CD4-positive, alpha-beta T cell treated with Interleukin-17A for 1 hour (primary cell): ENCODE measurements around the gene POLD1.
"Not testable (repeated sequence)": the region's sequence is repeated elsewhere in the genome, so short reads cannot be mapped to it uniquely, and the experiment has no call there.

Source experiments
- DNase-seq: peaks from one replicate; pipeline ENCODE4 v3.0.0-alpha.2; 2020

POLD1 gene

DNA sequence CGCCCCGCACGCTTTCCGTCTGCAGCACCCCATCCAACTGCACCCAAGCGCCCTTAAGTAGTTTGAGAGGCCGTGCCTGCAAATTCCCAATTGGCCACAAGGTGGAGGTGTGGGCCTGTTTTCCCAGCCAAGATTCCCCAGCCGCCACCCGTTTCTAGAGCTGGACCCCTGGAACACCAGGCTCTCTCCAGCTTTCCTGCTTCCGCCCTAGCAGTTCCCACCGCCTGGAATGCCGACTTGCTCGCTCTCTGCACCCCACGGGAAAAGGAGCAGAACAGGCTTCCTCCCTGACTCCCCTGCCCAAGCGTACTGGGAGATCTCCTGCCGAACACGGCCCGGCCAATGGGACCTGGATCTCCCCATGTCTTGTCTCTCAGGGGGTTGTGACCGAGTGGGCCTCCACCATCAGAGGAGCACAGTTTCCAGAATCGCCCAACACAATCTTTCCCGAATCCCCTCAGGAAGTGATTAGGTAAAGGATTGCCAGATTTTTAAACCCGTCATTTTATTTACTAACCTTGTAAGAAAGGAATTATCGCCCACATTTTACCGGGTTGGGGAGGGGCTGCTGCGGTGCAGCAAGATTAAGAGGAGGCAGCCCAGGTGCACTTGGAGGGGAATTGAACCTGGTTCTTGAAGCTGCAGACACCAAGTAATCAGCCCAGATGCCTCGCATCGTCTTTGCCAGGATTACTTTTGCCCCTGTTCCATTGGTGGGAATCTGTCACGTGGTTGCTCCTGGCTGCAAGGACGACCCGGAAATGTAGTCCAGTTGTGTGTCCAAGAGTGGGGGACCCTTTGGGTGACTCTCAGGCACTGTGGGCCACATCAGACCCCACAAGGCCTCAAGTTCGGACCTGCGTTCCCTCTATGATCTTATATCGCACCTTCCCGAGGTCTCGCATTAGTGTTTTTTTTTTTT lies 15.2 kb upstream of the POLD1 start:
- peak; percentile 85 for DNase-seq

DNA sequence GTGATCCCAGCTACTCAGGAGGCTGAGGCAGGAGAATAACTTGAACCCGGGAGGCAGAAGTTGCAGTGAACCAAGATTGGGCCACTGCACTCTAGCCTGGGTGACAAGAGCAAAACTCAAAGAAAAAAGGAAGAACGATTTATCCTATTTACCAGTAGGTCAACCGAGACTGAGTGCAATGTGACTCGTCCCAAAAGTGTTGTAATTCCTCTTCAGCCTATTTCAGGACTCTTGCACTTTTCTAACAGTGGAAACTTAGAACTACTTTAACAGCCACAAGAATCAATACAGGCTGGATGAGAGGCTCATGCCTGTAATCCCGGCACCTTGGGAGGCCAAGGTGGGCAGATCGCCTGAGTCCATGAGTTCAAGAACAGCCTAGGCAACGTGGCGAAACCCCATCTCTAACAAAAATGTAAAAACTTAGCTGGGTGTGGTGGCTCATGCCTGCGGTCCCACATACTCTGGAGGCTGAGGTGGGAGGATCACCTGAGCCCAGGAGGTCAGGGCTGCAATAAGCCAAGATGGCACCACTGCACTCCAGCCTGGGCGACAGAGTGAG lies 12.2 kb upstream of the POLD1 start:
- DNase-seq = no peak

GRCh38 chr19:50376166-50377050 lies 7.7 kb upstream of the POLD1 start, which contains the start of gene NR1H2:
Gene NR1H2, plus strand, starts transcription at chr19:50376457. Its CDS starts 1,149 bp downstream, at chr19:50377606.
- DNase-seq = peak; percentile 97

- peak; percentile 75 for DNase-seq
Measured at GRCh38 chr19:50377051-50377461, 7.1 kb upstream of the POLD1 start.

DNA sequence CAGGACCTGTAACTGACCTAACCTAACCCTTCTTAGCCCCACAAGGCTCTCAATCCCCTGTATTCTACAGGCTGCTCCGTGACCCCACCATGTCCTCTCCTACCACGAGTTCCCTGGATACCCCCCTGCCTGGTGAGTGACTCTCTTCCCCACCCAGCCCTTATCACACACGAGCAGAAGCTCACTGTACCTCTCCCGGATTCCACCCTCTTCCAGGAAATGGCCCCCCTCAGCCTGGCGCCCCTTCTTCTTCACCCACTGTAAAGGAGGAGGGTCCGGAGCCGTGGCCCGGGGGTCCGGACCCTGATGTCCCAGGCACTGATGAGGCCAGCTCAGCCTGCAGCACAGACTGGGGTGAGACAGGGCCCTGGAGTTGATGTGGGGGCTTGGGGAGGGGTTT lies 6.6 kb upstream of the POLD1 start:
- no peak for DNase-seq

DNA sequence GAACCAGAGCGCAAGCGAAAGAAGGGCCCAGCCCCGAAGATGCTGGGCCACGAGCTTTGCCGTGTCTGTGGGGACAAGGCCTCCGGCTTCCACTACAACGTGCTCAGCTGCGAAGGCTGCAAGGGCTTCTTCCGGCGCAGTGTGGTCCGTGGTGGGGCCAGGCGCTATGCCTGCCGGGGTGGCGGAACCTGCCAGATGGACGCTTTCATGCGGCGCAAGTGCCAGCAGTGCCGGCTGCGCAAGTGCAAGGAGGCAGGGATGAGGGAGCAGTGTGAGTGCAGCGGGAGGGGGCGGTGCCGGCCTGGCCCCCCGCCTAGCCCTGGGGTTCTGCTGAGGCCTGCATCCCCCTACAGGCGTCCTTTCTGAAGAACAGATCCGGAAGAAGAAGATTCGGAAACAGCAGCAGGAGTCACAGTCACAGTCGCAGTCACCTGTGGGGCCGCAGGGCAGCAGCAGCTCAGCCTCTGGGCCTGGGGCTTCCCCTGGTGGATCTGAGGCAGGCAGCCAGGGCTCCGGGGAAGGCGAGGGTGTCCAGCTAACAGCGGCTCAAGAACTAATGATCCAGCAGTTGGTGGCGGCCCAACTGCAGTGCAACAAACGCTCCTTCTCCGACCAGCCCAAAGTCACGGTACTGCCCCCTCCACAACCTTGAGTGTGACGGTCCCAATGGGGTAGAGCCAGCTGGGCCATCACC lies 5.8 kb upstream of the POLD1 start:
- DNase-seq = no peak

DNA sequence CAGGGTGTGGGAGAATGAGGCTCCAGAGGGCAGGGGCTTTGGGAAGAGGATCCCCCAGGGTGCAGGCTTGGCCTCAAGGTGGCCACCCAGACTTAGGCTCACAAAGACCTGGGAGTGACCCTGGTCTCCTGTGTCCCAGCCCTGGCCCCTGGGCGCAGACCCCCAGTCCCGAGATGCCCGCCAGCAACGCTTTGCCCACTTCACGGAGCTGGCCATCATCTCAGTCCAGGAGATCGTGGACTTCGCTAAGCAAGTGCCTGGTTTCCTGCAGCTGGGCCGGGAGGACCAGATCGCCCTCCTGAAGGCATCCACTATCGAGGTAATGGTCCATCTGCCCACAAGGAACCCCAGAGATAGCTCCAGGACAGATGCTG lies 5.3 kb upstream of the POLD1 start:
- no peak for DNase-seq

DNA sequence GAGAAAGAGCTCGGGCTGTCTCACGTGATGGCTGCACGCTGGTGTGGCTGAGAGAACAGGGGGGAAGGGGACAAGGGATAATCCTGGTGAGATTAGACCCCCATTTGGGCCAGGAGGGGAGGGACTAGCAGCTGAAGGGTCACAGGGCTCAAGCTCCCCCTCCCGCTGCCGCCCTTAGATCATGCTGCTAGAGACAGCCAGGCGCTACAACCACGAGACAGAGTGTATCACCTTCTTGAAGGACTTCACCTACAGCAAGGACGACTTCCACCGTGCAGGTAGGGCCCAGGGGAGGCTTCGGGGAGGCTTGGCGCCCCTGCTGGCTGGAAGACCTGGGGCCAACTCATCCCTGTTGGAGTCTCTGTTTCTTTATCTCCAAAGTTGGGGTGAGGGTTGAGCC lies 4.5 kb upstream of the POLD1 start:
- no peak for DNase-seq

DNA sequence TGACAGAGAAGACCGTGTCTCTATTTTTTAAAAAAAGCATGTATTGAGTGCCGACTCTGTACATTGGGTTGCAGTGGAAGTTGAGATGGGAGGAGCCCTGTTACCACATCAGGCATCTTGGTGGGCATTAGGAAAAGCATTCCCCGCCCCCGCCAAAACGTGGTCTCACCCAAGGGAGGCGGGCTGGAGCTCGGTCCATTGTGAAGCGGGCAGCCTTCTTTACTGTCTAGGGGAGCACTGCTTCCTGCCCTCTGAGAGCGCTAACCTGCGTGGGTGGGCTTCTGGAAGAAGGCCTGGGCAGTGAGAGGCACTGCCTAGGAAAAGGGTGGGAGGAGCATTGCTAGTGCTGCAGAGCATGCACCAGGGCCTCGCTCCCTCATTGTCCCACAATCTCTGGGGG lies 4.0 kb upstream of the POLD1 start:
- DNase-seq = no peak

- no peak for DNase-seq
Measured at GRCh38 chr19:50380751-50381151, 3.4 kb upstream of the POLD1 start.

DNA sequence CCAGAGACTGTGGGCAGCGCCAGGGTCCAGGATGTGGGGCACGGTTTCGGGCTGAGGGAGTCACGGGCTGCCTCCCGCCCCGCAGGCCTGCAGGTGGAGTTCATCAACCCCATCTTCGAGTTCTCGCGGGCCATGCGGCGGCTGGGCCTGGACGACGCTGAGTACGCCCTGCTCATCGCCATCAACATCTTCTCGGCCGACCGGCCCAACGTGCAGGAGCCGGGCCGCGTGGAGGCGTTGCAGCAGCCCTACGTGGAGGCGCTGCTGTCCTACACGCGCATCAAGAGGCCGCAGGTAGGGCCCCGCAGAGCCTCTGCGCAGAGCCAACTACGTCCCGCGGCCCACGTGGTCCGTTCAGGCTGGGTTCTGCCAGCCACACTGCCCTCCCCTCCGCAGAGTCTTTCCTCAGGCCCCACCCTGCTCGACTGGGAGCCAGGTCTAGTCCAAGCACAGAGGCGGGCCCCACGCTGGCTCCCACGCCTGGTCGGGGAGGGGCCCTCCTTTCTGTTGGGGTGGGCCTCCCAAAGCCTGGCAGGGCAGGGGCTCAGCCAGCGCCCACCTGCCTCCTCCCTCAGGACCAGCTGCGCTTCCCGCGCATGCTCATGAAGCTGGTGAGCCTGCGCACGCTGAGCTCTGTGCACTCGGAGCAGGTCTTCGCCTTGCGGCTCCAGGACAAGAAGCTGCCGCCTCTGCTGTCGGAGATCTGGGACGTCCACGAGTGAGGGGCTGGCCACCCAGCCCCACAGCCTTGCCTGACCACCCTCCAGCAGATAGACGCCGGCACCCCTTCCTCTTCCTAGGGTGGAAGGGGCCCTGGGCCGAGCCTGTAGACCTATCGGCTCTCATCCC lies 2.0 kb upstream of the POLD1 start:
- DNase-seq = no peak

DNA sequence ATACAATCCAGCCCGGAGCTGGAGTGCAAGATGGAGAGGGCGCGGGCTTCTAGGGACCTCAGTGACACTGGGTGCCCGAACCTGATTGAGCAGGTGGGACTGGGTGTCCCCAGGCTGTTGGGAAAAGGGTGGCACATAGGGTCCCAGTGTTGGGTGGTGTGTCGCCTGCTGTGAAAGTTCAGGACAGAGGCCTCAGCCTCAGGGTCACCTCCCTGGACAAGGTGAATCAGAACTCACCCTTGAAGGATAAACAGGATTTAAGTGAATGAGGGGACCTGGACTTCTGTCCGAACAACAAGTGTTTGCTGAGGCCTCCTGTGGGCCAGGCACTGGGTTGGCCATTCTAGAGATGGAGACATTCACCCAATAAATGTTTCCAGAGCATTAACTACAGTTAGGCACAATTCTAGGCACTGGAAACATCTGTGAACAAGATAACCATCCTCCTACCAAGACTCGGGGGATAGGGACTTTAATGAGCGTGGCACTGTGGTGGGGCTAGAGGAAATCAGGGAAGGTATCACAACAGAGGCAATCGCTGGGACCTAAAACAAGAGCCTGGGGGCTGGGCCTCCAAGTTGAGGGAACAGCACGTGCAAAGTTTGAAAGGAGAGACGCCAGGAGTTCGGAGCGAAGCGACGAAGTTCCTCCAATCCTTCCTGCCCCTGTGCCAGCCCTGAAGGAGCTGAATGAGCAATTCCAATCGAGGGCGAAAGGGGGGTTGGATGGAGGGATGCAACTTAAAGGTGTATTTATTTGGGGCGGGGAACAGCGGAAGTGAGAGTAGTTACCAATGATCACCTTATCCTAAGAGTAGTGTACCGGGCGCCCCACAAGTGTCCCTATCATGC lies 921 bp upstream of the POLD1 start:
- peak; percentile 30 for DNase-seq

DNA sequence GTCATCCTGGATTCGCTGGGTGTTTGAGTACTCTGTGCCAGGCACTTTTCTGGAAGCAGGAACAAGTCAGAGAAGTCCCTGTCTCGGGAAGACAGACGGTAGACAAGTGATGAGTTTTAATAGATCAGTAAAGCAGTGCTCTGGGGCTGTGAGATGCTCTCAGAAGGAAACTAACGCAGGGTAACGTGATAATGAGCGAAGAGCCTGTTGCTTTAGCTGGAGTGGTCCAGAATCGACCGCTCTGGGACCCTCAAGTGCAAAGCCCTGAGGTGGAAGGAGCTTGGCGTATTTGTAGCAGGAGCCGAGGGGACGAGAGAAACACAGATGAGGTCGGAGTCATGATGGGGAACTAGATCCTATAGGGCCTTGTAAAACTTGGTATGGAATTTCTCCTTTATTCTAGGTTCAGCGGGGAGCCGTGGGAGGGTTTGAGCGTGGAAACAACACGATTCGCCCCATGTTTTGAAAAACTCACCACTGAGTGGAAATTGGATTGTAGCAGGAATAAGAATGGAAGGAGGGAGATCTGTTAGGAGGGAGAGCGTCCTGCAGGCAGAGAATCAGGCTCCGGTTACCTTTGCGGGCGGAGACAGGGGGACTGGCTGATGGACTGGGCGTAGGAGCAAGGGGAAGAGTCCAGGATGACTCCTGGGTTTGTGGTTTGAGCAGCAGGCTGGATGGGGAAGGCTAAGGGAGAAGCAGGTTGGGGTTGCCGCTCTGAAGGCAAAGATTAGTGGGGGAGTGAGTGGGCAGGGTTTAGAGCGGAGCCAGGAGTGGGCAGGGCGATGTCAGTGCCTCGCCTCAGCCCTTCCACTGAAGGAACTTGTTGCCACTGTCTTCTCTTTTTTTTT lies 763 bp downstream of the POLD1 start:
- no peak for DNase-seq

GRCh38 chr19:50387176-50387867 lies 3.2 kb downstream of the POLD1 start:
- DNase-seq = no peak

- no peak for DNase-seq
Measured at GRCh38 chr19:50387868-50388245, 3.7 kb downstream of the POLD1 start.

DNA sequence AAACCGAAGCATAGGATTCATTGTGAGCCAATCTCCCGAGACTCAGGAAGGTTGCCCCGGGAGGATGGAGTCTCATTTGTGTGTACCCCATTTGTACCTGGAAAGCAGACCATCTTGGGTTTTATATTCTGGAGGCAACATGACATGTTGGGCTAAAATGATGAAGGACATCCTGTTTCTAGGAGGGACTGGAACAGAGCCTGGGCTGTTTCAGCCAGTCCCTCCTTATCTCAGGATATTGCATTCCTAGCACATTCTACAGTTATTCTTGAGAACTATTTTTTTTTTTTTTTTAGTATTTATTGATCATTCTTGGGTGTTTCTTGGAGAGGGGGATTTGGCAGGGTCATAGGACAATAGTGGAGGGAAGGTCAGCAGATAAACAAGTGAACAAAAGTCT lies 6.1 kb downstream of the POLD1 start:
- not testable (repeated sequence) for DNase-seq

- not testable (repeated sequence) for DNase-seq
Measured at GRCh38 chr19:50390952-50391351, 6.8 kb downstream of the POLD1 start.

DNA sequence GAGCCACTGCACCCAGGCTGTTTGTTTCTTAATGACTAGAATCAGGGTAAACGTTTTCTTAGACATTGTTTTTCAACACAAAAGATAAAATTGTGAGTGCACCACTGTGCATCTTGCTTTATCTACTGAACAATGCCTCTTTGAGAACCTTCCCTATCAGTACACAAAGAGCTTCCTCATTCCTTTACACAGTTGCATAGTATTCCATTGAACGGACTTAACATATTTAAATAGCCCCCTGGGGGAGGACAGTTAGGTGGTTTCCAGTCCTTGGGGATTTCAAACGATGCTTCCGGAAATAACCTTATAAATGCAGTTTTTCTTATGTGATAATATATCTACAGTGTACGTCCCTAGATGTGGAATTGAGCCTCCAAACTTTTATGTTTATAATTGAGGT lies 8.6 kb downstream of the POLD1 start:
- DNase-seq = no peak

- no peak for DNase-seq
Measured at GRCh38 chr19:50393589-50393988, 9.4 kb downstream of the POLD1 start.
